ENCODE results near the gene NFKBIZ.

DNA sequence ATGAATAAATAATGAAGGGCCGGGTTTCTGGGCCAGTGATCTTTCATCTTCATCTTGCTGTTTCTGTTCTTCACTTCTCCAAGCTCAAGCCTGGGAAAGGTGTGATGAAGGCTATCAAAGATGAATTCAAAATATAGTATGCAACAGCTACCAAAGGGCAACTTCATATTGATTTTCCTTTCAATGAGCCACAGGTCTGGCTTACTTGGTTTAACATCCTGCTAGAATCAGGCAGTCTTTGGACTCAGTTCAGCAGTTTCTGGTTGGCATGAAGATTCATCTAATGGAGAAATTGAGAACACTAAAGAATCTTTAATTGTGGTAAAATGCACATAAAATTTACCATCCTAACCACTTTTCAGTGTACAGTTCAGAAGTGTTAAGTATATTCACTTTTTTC, 43.3 kb downstream of the NFKBIZ start:
- TF ChIP-seq EZH2phosphoT487 (IDR thresholded peaks at IDR 0.05; ENCODE audit: insufficient read depth, low read depth) (no peak), EZH2 (IDR thresholded peaks at IDR 0.05; ENCODE audit: insufficient read depth, poor library complexity, severe bottlenecking) (no peak)

Measured in GM23248 (cell line).